ENCODE data around the gene CPSF4L.

DNA sequence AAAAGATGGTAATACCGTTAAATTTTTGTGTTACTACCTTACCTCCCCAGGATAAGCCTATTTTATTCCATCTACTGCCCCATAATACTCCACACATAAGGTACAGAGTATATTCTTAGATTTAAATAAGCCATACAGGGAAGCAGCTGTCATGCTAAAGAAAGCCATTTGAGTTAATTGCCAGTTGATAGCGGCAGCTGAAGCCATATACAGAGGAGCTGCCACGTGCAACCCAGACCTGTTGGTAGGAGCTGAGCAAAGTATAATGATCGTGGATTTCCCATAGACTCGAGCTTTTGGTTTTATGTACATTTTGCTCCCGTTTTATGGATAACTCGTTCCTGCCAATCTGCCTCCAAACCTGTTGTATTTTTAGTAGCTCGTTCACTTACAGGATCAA lies 12.0 kb downstream of the CPSF4L start:
- TF ChIP-seq, protein P1, sequence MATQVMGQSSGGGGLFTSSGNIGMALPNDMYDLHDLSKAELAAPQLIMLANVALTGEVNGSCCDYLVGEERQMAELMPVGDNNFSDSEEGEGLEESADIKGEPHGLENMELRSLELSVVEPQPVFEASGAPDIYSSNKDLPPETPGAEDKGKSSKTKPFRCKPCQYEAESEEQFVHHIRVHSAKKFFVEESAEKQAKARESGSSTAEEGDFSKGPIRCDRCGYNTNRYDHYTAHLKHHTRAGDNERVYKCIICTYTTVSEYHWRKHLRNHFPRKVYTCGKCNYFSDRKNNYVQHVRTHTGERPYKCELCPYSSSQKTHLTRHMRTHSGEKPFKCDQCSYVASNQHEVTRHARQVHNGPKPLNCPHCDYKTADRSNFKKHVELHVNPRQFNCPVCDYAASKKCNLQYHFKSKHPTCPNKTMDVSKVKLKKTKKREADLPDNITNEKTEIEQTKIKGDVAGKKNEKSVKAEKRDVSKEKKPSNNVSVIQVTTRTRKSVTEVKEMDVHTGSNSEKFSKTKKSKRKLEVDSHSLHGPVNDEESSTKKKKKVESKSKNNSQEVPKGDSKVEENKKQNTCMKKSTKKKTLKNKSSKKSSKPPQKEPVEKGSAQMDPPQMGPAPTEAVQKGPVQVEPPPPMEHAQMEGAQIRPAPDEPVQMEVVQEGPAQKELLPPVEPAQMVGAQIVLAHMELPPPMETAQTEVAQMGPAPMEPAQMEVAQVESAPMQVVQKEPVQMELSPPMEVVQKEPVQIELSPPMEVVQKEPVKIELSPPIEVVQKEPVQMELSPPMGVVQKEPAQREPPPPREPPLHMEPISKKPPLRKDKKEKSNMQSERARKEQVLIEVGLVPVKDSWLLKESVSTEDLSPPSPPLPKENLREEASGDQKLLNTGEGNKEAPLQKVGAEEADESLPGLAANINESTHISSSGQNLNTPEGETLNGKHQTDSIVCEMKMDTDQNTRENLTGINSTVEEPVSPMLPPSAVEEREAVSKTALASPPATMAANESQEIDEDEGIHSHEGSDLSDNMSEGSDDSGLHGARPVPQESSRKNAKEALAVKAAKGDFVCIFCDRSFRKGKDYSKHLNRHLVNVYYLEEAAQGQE (IDR thresholded peaks at IDR 0.05; ENCODE audit: insufficient replicate concordance, low read depth), result no peak
- no peak for TF ChIP-seq GABPA (IDR thresholded peaks at IDR 0.05; ENCODE audit: low read depth)
- TF ChIP-seq, protein P2, sequence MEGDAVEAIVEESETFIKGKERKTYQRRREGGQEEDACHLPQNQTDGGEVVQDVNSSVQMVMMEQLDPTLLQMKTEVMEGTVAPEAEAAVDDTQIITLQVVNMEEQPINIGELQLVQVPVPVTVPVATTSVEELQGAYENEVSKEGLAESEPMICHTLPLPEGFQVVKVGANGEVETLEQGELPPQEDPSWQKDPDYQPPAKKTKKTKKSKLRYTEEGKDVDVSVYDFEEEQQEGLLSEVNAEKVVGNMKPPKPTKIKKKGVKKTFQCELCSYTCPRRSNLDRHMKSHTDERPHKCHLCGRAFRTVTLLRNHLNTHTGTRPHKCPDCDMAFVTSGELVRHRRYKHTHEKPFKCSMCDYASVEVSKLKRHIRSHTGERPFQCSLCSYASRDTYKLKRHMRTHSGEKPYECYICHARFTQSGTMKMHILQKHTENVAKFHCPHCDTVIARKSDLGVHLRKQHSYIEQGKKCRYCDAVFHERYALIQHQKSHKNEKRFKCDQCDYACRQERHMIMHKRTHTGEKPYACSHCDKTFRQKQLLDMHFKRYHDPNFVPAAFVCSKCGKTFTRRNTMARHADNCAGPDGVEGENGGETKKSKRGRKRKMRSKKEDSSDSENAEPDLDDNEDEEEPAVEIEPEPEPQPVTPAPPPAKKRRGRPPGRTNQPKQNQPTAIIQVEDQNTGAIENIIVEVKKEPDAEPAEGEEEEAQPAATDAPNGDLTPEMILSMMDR (IDR thresholded peaks at IDR 0.05; ENCODE audit: insufficient read depth, low read length), result no peak
- TF ChIP-seq POLR2AphosphoS5 (IDR thresholded peaks at IDR 0.05; ENCODE audit: low read depth), result no peak
- TF ChIP-seq SPI1 (IDR thresholded peaks at IDR 0.05; ENCODE audit: borderline replicate concordance, low read depth), result no peak

Measured in HL-60 (cell line).